Fibroblast of mammary gland (primary cell): ENCODE data around the gene SUSD4.
A peak's percentile ranks its signal among the peaks of the same experiment; 100 is the strongest.

Source experiments
- DNase-seq: peaks from one replicate; pipeline ENCODE4 v3.0.0-alpha.2; 2010; ENCODE audit warnings: low read depth
- H3K4me3 ChIP-seq: 2 replicates; pipeline ENCODE4 v1.5.1; 2011; ENCODE audit warnings: low read depth, mild to moderate bottlenecking, low read length, moderate library complexity; ENCODE audit not compliant: control insufficient read depth
- TF ChIP-seq, protein P1 (sequence below): conservative IDR thresholded peaks from 2 replicates; pipeline ENCODE4 v1.5.1; 2011; ENCODE audit warnings: low read depth, low read length, inconsistent platforms; ENCODE audit not compliant: control insufficient read depth, insufficient read depth

The SUSD4 gene

DNA sequence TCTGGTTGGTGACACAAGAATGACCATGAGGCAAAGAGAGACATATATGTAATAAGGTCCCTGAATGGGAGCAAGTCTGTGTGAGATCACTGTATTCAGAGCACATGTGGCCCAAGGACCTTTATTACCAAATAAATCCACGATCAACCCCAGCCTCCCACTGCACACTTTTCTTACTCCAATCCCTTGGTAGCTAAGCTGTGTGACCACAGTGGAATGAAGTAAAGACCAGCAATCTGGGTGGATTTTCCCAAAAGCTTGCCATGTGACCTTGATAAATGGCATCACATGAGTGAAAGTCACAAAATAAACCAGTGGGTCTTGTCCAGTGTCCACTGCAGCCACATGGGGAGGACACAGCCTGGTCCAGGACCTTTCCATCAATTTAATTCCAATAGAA, 184.2 kb downstream of the SUSD4 start:
- H3K4me3 ChIP-seq, result no peak overlapping the region
- no peak for DNase-seq
- TF ChIP-seq, protein P1, sequence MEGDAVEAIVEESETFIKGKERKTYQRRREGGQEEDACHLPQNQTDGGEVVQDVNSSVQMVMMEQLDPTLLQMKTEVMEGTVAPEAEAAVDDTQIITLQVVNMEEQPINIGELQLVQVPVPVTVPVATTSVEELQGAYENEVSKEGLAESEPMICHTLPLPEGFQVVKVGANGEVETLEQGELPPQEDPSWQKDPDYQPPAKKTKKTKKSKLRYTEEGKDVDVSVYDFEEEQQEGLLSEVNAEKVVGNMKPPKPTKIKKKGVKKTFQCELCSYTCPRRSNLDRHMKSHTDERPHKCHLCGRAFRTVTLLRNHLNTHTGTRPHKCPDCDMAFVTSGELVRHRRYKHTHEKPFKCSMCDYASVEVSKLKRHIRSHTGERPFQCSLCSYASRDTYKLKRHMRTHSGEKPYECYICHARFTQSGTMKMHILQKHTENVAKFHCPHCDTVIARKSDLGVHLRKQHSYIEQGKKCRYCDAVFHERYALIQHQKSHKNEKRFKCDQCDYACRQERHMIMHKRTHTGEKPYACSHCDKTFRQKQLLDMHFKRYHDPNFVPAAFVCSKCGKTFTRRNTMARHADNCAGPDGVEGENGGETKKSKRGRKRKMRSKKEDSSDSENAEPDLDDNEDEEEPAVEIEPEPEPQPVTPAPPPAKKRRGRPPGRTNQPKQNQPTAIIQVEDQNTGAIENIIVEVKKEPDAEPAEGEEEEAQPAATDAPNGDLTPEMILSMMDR, result no peak

DNA sequence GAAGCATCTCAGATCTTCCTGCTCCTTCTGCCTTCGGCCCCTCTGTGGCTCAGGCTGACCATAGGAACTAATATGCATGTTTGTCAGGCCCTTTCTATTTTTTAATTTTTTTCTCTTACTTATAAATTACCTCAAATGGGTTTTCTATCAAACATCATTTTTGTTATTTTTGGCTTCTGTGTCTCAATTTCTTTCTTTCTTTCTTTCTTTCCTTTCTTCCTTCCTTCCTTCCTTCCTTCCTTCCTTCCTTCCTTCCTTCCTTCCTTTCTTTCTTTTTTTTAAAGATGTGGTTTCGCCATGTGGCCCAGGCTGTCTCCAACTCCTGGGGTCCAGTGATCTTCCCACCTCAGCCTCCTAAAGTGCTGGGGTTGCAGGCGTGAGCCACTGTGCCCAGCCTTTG, 184.7 kb downstream of the SUSD4 start:
- H3K4me3 ChIP-seq, result no peak overlapping the region
- DNase-seq, result no peak
- TF ChIP-seq, protein P1, result no peak

DNA sequence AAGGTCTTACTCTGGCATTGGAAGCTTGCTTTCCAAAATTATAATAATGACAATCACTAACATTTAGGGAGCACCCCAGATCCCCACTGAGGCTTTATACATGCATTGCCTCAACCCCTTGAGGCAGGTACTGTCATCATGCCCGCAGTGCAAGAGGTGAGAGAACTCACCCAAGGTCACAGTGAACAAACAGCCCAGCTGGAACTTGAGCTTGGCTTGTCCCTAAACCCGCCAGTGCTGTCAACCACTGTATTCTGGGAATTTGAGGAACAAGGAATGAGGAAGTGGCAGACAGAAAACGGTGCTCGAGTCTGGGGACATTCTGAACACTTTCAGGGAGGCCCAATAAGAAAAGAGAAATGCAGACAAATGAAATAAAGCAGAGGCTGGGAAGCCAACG, 186.3 kb downstream of the SUSD4 start:
- TF ChIP-seq, protein P1, result no peak
- DNase-seq, result no peak
- no peak overlapping the region for H3K4me3 ChIP-seq

DNA sequence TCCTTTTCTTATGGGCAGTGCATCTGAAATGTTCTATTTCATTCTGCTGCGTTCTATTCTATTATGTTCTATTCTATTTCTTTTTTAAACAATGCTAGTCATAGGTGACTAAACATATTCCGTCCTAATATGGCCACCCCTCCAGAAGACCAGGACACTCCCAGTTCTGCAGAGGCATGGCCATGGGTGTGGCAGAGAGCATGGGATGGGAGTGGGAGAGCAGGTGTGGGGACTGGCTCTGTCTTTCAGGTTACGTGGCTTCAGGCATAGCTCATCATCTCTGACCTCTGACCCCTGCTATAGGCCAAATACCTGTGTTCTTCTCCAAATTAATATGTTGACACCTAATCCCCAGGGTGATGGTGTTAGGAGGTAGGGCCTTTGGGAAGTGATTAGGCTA, 187.5 kb downstream of the SUSD4 start:
- H3K4me3 ChIP-seq, result no peak overlapping the region
- no peak for DNase-seq
- TF ChIP-seq, protein P1, result no peak

DNA sequence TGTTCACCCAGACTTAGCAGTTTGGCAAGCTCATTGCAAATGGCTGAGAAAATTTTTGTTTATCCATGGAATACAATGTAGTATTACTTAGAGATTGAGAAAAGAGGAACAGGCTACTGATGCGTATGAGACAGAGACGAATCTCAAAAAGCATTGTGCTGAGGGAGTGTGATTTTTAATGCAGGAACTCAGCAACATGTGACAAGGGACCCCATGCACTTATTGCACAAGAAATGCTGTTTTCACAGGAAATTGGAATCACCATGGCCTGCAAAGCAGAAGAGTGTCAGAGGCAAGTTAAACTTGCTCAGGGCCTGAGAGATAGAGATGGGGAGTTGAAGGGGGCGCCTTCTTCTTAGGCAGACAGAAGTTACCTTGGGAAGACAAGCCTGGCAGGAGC, 188.3 kb downstream of the SUSD4 start:
- TF ChIP-seq, protein P1, result no peak
- no peak for DNase-seq

DNA sequence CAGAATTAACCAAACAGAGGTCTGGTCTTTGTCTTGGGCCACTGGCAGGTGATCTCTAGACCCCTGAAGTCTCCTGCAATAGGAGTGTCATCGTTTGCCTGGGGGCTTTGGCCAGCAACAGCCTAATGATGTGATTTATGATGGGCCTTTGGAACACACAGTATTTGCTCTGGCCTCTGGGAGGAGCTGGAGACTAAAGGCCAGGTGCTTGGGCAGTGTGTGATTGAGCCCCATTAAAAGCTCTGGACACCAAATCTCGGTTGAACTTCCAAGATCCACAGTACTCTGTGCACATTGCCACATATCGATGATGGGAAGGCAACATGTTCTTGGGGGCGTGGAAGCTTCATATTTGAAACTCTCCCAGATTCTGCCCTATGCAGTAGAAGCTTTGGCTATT, 188.9 kb downstream of the SUSD4 start:
- no peak overlapping the region for H3K4me3 ChIP-seq
- TF ChIP-seq, protein P1, result peak; percentile 10
- no peak for DNase-seq

More for the DNA sequence above, 188.3 kb downstream of the SUSD4 start:
- H3K4me3 ChIP-seq, result no peak overlapping the region
